Nephron progenitor cell (in vitro differentiated cells): ENCODE measurements around the gene FHL2.

Experiments used
- DNase-seq: peaks from one replicate; pipeline ENCODE4 v3.0.0; 2021
- H3K27ac Mint-ChIP-seq: 2 replicates; pipeline ENCODE4 v1.8.0; 2021; ENCODE audit warnings: mild to moderate bottlenecking, moderate library complexity, mixed read lengths
- H3K27me3 Mint-ChIP-seq: 2 replicates; pipeline ENCODE4 v1.8.0; 2021; ENCODE audit warnings: mild to moderate bottlenecking, low read depth, mixed read lengths; ENCODE audit not compliant: poor library complexity
- H3K36me3 Mint-ChIP-seq: 2 replicates; pipeline ENCODE4 v1.8.0; 2021; ENCODE audit warnings: low read depth, mixed read lengths
- H3K4me1 Mint-ChIP-seq: 2 replicates; pipeline ENCODE4 v1.8.0; 2021; ENCODE audit warnings: mixed read lengths
- H3K4me3 Mint-ChIP-seq: 2 replicates; pipeline ENCODE4 v1.8.0; 2021; ENCODE audit warnings: mild to moderate bottlenecking, moderate library complexity, mixed read lengths
- H3K9me3 Mint-ChIP-seq: 2 replicates; pipeline ENCODE4 v1.8.0; 2021; ENCODE audit warnings: mild to moderate bottlenecking, moderate library complexity, mixed read lengths
- TF ChIP-seq, protein P1 (sequence below): fragments of 200-600 bp; sonication (generic); IDR thresholded peaks from 2 replicates; pipeline ENCODE4 v1.5.0; 2021; ENCODE audit warnings: antibody characterized with exemption

Gene FHL2

GRCh38 chr2:105443617-105444598, 45.1 kb upstream of the FHL2 start:
- no peaks in the 10 kb centered on the region for H3K9me3 Mint-ChIP-seq
- H3K27ac Mint-ChIP-seq = no peak overlapping the region
- TF ChIP-seq, protein P1, sequence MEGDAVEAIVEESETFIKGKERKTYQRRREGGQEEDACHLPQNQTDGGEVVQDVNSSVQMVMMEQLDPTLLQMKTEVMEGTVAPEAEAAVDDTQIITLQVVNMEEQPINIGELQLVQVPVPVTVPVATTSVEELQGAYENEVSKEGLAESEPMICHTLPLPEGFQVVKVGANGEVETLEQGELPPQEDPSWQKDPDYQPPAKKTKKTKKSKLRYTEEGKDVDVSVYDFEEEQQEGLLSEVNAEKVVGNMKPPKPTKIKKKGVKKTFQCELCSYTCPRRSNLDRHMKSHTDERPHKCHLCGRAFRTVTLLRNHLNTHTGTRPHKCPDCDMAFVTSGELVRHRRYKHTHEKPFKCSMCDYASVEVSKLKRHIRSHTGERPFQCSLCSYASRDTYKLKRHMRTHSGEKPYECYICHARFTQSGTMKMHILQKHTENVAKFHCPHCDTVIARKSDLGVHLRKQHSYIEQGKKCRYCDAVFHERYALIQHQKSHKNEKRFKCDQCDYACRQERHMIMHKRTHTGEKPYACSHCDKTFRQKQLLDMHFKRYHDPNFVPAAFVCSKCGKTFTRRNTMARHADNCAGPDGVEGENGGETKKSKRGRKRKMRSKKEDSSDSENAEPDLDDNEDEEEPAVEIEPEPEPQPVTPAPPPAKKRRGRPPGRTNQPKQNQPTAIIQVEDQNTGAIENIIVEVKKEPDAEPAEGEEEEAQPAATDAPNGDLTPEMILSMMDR = no peak
- H3K36me3 Mint-ChIP-seq = no peaks in the 10 kb centered on the region
- H3K27me3 Mint-ChIP-seq = peaks cover 15% of the 10 kb centered on the region
- no peak overlapping the region for H3K4me3 Mint-ChIP-seq
- DNase-seq = no peak
- peaks cover 17% of the 10 kb centered on the region for H3K4me1 Mint-ChIP-seq

GRCh38 chr2:105442721-105443120, 43.9 kb upstream of the FHL2 start:
- DNase-seq = no peak
- Mint-ChIP-seq H3K27me3 (peaks cover 15% of the 10 kb centered on the region), H3K4me3 (no peak overlapping the region), H3K9me3 (no peaks in the 10 kb centered on the region), H3K4me1 (peaks cover 29% of the 10 kb centered on the region), H3K36me3 (no peaks in the 10 kb centered on the region), H3K27ac (no peak overlapping the region)
- TF ChIP-seq, protein P1 = no peak

GRCh38 chr2:105442056-105442455, 43.2 kb upstream of the FHL2 start:
- H3K9me3 Mint-ChIP-seq = no peaks in the 10 kb centered on the region
- TF ChIP-seq, protein P1 = no peak
- peaks cover 30% of the 10 kb centered on the region for H3K4me1 Mint-ChIP-seq
- no peak for DNase-seq
- no peaks in the 10 kb centered on the region for H3K36me3 Mint-ChIP-seq
- H3K27me3 Mint-ChIP-seq = peaks cover 14% of the 10 kb centered on the region
- H3K27ac Mint-ChIP-seq = no peak overlapping the region
- no peak overlapping the region for H3K4me3 Mint-ChIP-seq

DNA sequence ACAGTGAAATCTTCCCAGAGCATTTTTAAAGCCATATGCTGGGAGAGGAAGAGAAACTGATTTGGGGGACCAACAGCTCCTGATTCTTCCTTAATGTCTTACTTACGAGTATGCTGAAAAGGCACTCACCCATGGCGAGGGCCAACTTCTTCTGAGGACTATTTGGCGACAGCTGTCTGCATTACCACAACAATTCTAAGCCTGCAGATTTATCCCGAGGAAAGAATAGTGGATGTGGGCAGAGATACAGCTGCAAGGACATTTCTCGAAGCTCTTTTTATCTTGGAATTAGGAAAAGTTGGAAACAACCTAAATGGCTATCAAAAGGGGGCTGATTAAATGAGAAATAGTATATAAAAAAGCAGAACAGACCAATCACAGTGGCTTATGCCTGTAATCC, 40.3 kb upstream of the FHL2 start:
- peaks cover 24% of the 10 kb centered on the region for H3K4me1 Mint-ChIP-seq
- DNase-seq = no peak
- TF ChIP-seq, protein P1 = no peak
- H3K4me3 Mint-ChIP-seq = no peak overlapping the region
- no peaks in the 10 kb centered on the region for H3K9me3 Mint-ChIP-seq
- peaks cover 11% of the 10 kb centered on the region for H3K27me3 Mint-ChIP-seq
- H3K27ac Mint-ChIP-seq = no peak overlapping the region
- H3K36me3 Mint-ChIP-seq = no peaks in the 10 kb centered on the region

- Mint-ChIP-seq H3K4me3 (no peak overlapping the region), H3K36me3 (no peaks in the 10 kb centered on the region), H3K4me1 (peaks cover 19% of the 10 kb centered on the region), H3K9me3 (no peaks in the 10 kb centered on the region), H3K27ac (no peak overlapping the region), H3K27me3 (peaks cover 4% of the 10 kb centered on the region)
- TF ChIP-seq, protein P1 = no peak
- DNase-seq = peak; percentile 17
These were observed 39.5 kb upstream of the FHL2 start for GRCh38 chr2:105438104-105438929.
